ENCODE data around the gene DNAJB6. TPM values are rescaled to one million over a fixed set of nuclear protein-coding genes. Genes with fewer than 3 reads are reported as not detected.

The DNAJB6 gene
- total and polyA plus RNA-seq, 2 experiments from 2014 or later = 139 to 187 TPM

GRCh38 chr7:157461573-157462418 is 125.0 kb downstream of the DNAJB6 start:
- no peak overlapping the region for H3K4me3 ChIP-seq
- no peaks in the 10 kb centered on the region for H3K79me2 ChIP-seq (ENCODE audit: insufficient read depth)
- no peak for TF ChIP-seq EZH2 (IDR thresholded peaks at IDR 0.05; ENCODE audit: insufficient read depth, poor library complexity, severe bottlenecking)
- no peak for TF ChIP-seq EZH2phosphoT487 (IDR thresholded peaks at IDR 0.05; ENCODE audit: insufficient read depth, low read depth)
- no peak overlapping the region for H3K27ac ChIP-seq
- no peak overlapping the region for H3K4me2 ChIP-seq (ENCODE audit: unreplicated experiment)
- DNase-seq = no peak
- H4K20me1 ChIP-seq (ENCODE audit: insufficient read depth) = no peaks in the 10 kb centered on the region
- H3K9me2 ChIP-seq (ENCODE audit: insufficient read depth) = no peaks in the 10 kb centered on the region
- no peaks in the 10 kb centered on the region for H3K36me3 ChIP-seq (ENCODE audit: low read depth)
- no peak overlapping the region for H3K9ac ChIP-seq
- no peaks in the 10 kb centered on the region for H3K9me3 ChIP-seq (ENCODE audit: low read depth)
- 21 to 40% methylated on average over 7 to 12 of the region's 12 CpGs for WGBS, 2 experiments (ENCODE audit: low coverage in 1 of 2, low lambda C conversion rate in 2 of 2, missing lambda C conversion rate in 2 of 2)
- no peak overlapping the region for H2AFZ ChIP-seq
- peaks cover 37% of the 10 kb centered on the region for H3K27me3 ChIP-seq (replicated peaks; ENCODE audit: insufficient read depth)
- no peaks in the 10 kb centered on the region for H3F3A ChIP-seq (ENCODE audit: insufficient read depth)
- in situ Hi-C loops (cut with MboI) = no loop called here
- H3K4me1 ChIP-seq (ENCODE audit: insufficient read depth) = no peaks in the 10 kb centered on the region

GRCh38 chr7:157462419-157462771 is 125.6 kb downstream of the DNAJB6 start:
- no peak for DNase-seq
- 64 to 72% methylated on average over 20 of the region's 20 CpGs for WGBS, 2 experiments (ENCODE audit: low coverage in 1 of 2, low lambda C conversion rate in 2 of 2, missing lambda C conversion rate in 2 of 2)

GRCh38 chr7:157462840-157463239 is 126.0 kb downstream of the DNAJB6 start:
- Histone ChIP-seq H2AFZ (no peak overlapping the region), H3K4me2 (ENCODE audit: unreplicated experiment) (no peak overlapping the region), H3K4me1 (ENCODE audit: insufficient read depth) (no peaks in the 10 kb centered on the region), H3K27me3 (replicated peaks; ENCODE audit: insufficient read depth) (peaks cover 27% of the 10 kb centered on the region; the same call in 1 of the 2 replicates), H3F3A (ENCODE audit: insufficient read depth) (no peaks in the 10 kb centered on the region), H4K20me1 (ENCODE audit: insufficient read depth) (no peaks in the 10 kb centered on the region), H3K79me2 (ENCODE audit: insufficient read depth) (no peaks in the 10 kb centered on the region), H3K9ac (no peak overlapping the region), H3K9me3 (ENCODE audit: low read depth) (no peaks in the 10 kb centered on the region), H3K36me3 (ENCODE audit: low read depth) (no peaks in the 10 kb centered on the region), H3K9me2 (ENCODE audit: insufficient read depth) (no peaks in the 10 kb centered on the region), H3K27ac (no peak overlapping the region), H3K4me3 (no peak overlapping the region)
- WGBS, 2 experiments (ENCODE audit: low coverage in 1 of 2, low lambda C conversion rate in 2 of 2, missing lambda C conversion rate in 2 of 2) = 25 to 27% methylated on average over 10 of the region's 10 CpGs
- no peak for DNase-seq
- in situ Hi-C loops (cut with MboI) = no loop called here
- TF ChIP-seq EZH2phosphoT487 (IDR thresholded peaks at IDR 0.05; ENCODE audit: insufficient read depth, low read depth) (no peak), EZH2 (IDR thresholded peaks at IDR 0.05; ENCODE audit: insufficient read depth, poor library complexity, severe bottlenecking) (no peak)

More at GRCh38 chr7:157462419-157462771, 125.6 kb downstream of the DNAJB6 start:
- Histone ChIP-seq H2AFZ (no peak overlapping the region), H3K9ac (no peak overlapping the region), H3K9me3 (ENCODE audit: low read depth) (no peaks in the 10 kb centered on the region), H4K20me1 (ENCODE audit: insufficient read depth) (no peaks in the 10 kb centered on the region), H3K27ac (no peak overlapping the region), H3K27me3 (replicated peaks; ENCODE audit: insufficient read depth) (peaks cover 31% of the 10 kb centered on the region), H3F3A (ENCODE audit: insufficient read depth) (no peaks in the 10 kb centered on the region), H3K79me2 (ENCODE audit: insufficient read depth) (no peaks in the 10 kb centered on the region), H3K9me2 (ENCODE audit: insufficient read depth) (no peaks in the 10 kb centered on the region), H3K4me2 (ENCODE audit: unreplicated experiment) (no peak overlapping the region), H3K4me1 (ENCODE audit: insufficient read depth) (no peaks in the 10 kb centered on the region), H3K36me3 (ENCODE audit: low read depth) (no peaks in the 10 kb centered on the region), H3K4me3 (no peak overlapping the region)
- in situ Hi-C loops (cut with MboI) = no loop called here
- no peak for TF ChIP-seq EZH2 (IDR thresholded peaks at IDR 0.05; ENCODE audit: insufficient read depth, poor library complexity, severe bottlenecking)
- TF ChIP-seq EZH2phosphoT487 (IDR thresholded peaks at IDR 0.05; ENCODE audit: insufficient read depth, low read depth) = no peak

GRCh38 chr7:157463245-157463644 is 126.4 kb downstream of the DNAJB6 start:
- H3K79me2 ChIP-seq (ENCODE audit: insufficient read depth) = no peaks in the 10 kb centered on the region
- H3F3A ChIP-seq (ENCODE audit: insufficient read depth) = no peaks in the 10 kb centered on the region
- no peaks in the 10 kb centered on the region for H3K4me1 ChIP-seq (ENCODE audit: insufficient read depth)
- no peak overlapping the region for H3K27ac ChIP-seq
- peaks cover 24% of the 10 kb centered on the region; the same call in 1 of the 2 replicates for H3K27me3 ChIP-seq (replicated peaks; ENCODE audit: insufficient read depth)
- H3K36me3 ChIP-seq (ENCODE audit: low read depth) = no peaks in the 10 kb centered on the region
- DNase-seq = no peak
- 48 to 64% methylated on average over 8 to 12 of the region's 12 CpGs for WGBS, 2 experiments (ENCODE audit: low coverage in 1 of 2, low lambda C conversion rate in 2 of 2, missing lambda C conversion rate in 2 of 2)
- no peak for TF ChIP-seq EZH2 (IDR thresholded peaks at IDR 0.05; ENCODE audit: insufficient read depth, poor library complexity, severe bottlenecking)
- no peak for TF ChIP-seq EZH2phosphoT487 (IDR thresholded peaks at IDR 0.05; ENCODE audit: insufficient read depth, low read depth)
- in situ Hi-C loops (cut with MboI) = no loop called here
- no peak overlapping the region for H3K4me3 ChIP-seq
- H2AFZ ChIP-seq = no peak overlapping the region
- no peaks in the 10 kb centered on the region for H3K9me3 ChIP-seq (ENCODE audit: low read depth)
- H4K20me1 ChIP-seq (ENCODE audit: insufficient read depth) = no peaks in the 10 kb centered on the region
- H3K9me2 ChIP-seq (ENCODE audit: insufficient read depth) = no peaks in the 10 kb centered on the region
- no peak overlapping the region for H3K9ac ChIP-seq
- H3K4me2 ChIP-seq (ENCODE audit: unreplicated experiment) = no peak overlapping the region
